ENCODE results near the gene KIRREL1.
A peak's percentile ranks its signal among the peaks of the same experiment; 100 is the strongest.

Gene KIRREL1

GRCh38 chr1:157993147-157993917, at the start of gene KIRREL1:
TSS of gene KIRREL1 (plus strand) at chr1:157993645. CDS start at chr1:157993677, 32 bp downstream.
- ATAC-seq, result peak; percentile 54

GRCh38 chr1:157944663-157945280, 48.7 kb upstream of the KIRREL1 start:
- no peak for ATAC-seq
- TF ChIP-seq CREB5 (CRISPR knock-in tag; IDR thresholded peaks at IDR 0.05; ENCODE audit: low read depth), result no peak
- no peak for TF ChIP-seq BACH2 (CRISPR knock-in tag; IDR thresholded peaks at IDR 0.05; ENCODE audit: borderline replicate concordance)
- TF ChIP-seq GLIS3 (CRISPR knock-in tag; IDR thresholded peaks at IDR 0.05), result no peak
- no peak for TF ChIP-seq ZNF8 (CRISPR knock-in tag; IDR thresholded peaks at IDR 0.05)
- no peak for TF ChIP-seq POU6F1 (CRISPR knock-in tag; IDR thresholded peaks at IDR 0.05; ENCODE audit: borderline replicate concordance, low read depth)
- no peak for TF ChIP-seq ZFP3 (CRISPR knock-in tag; IDR thresholded peaks at IDR 0.05)
- TF ChIP-seq ZFP30 (CRISPR knock-in tag; IDR thresholded peaks at IDR 0.05), result no peak
- no peak for TF ChIP-seq PPARA (CRISPR knock-in tag; IDR thresholded peaks at IDR 0.05; ENCODE audit: borderline replicate concordance)
- no peak for TF ChIP-seq TOX (CRISPR knock-in tag; IDR thresholded peaks at IDR 0.05; ENCODE audit: borderline replicate concordance)

More at GRCh38 chr1:157993147-157993917, at the start of gene KIRREL1:
- TF ChIP-seq ARNTL (CRISPR knock-in tag; IDR thresholded peaks at IDR 0.05; ENCODE audit: borderline replicate concordance, low read depth) (no peak), ZC3H10 (CRISPR knock-in tag; IDR thresholded peaks at IDR 0.05) (no peak), PPARA (CRISPR knock-in tag; IDR thresholded peaks at IDR 0.05; ENCODE audit: borderline replicate concordance) (no peak), ESRRG (CRISPR knock-in tag; IDR thresholded peaks at IDR 0.05) (no peak), TOX (CRISPR knock-in tag; IDR thresholded peaks at IDR 0.05; ENCODE audit: borderline replicate concordance) (no peak), CSDC2 (CRISPR knock-in tag; IDR thresholded peaks at IDR 0.05) (no peak), ISL1 (CRISPR knock-in tag; IDR thresholded peaks at IDR 0.05) (no peak), PATZ1 (CRISPR knock-in tag; IDR thresholded peaks at IDR 0.05; ENCODE audit: borderline replicate concordance) (no peak), ZNF8 (CRISPR knock-in tag; IDR thresholded peaks at IDR 0.05) (no peak), ZNF70 (CRISPR knock-in tag; IDR thresholded peaks at IDR 0.05) (no peak), RARB (CRISPR knock-in tag; IDR thresholded peaks at IDR 0.05) (no peak), TCF4 (CRISPR knock-in tag; IDR thresholded peaks at IDR 0.05; ENCODE audit: borderline replicate concordance) (no peak), CSRNP3 (CRISPR knock-in tag; IDR thresholded peaks at IDR 0.05) (no peak), ZFP30 (CRISPR knock-in tag; IDR thresholded peaks at IDR 0.05) (no peak), CREB5 (CRISPR knock-in tag; IDR thresholded peaks at IDR 0.05; ENCODE audit: low read depth) (no peak)

GRCh38 chr1:157948312-157949073, 45.0 kb upstream of the KIRREL1 start:
- TF ChIP-seq ZFP3 (CRISPR knock-in tag; IDR thresholded peaks at IDR 0.05), result no peak
- TF ChIP-seq SNAI2 (CRISPR knock-in tag; IDR thresholded peaks at IDR 0.05), result no peak
- TF ChIP-seq PATZ1 (CRISPR knock-in tag; IDR thresholded peaks at IDR 0.05; ENCODE audit: borderline replicate concordance), result no peak
- no peak for TF ChIP-seq OSR1 (CRISPR knock-in tag; IDR thresholded peaks at IDR 0.05)
- TF ChIP-seq ZFP30 (CRISPR knock-in tag; IDR thresholded peaks at IDR 0.05), result no peak
- TF ChIP-seq ZNF8 (CRISPR knock-in tag; IDR thresholded peaks at IDR 0.05), result no peak
- no peak for TF ChIP-seq ESRRG (CRISPR knock-in tag; IDR thresholded peaks at IDR 0.05)
- TF ChIP-seq PPARA (CRISPR knock-in tag; IDR thresholded peaks at IDR 0.05; ENCODE audit: borderline replicate concordance), result no peak
- no peak for TF ChIP-seq GLIS3 (CRISPR knock-in tag; IDR thresholded peaks at IDR 0.05)
- TF ChIP-seq ZNF565 (CRISPR knock-in tag; conservative IDR thresholded peaks at IDR 0.05; ENCODE audit: low read depth), result no peak
- TF ChIP-seq TOX (CRISPR knock-in tag; IDR thresholded peaks at IDR 0.05; ENCODE audit: borderline replicate concordance), result no peak
- no peak for TF ChIP-seq BACH2 (CRISPR knock-in tag; IDR thresholded peaks at IDR 0.05; ENCODE audit: borderline replicate concordance)
- TF ChIP-seq RARB (CRISPR knock-in tag; IDR thresholded peaks at IDR 0.05), result no peak
- ATAC-seq, result peak; percentile 95
